ENCODE data around the gene METTL1. TPM values are rescaled to one million over a fixed set of nuclear protein-coding genes. Genes with fewer than 3 reads are reported as not detected.

The METTL1 gene
- total and polyA plus RNA-seq, 4 donors: 2.8 to 11.2 (median 7.1) TPM

- Histone ChIP-seq H3K4me1 (ENCODE audit: control insufficient read depth in 4 of 4, insufficient read depth in 4 of 4, low read length in 3 of 4) (peaks cover 6 to 30% (median 23%) of the 10 kb centered on the region in 4 donors), H3K36me3 (ENCODE audit: control insufficient read depth in 4 of 4, insufficient read depth in 3 of 4, low read depth in 1 of 4, low read length in 3 of 4) (peaks cover 4 to 22% (median 15%) of the 10 kb centered on the region in 4 donors), H3K27me3 (ENCODE audit: control insufficient read depth in 4 of 4, insufficient read depth in 4 of 4, low read length in 3 of 4) (no peaks in the 10 kb centered on the region), H3K4me3 (ENCODE audit: low read depth in 1 of 3, low read length in 3 of 3) (peak overlapping the region; percentile 85 to 87 (median 85)), H3K9me3 (ENCODE audit: control insufficient read depth in 4 of 4, low read length in 3 of 4) (no peaks in the 10 kb centered on the region), H3K9ac (ENCODE audit: low read depth in 1 of 2, low read length in 2 of 2) (peak overlapping the region in 1 of 2 donors; percentile 83), H3K27ac (ENCODE audit: low read depth in 1 of 2, low read length in 2 of 2) (peak overlapping the region; percentile 69 to 83)
- 22% methylated on average over 8 of the region's 8 CpGs for WGBS
- no peak for TF ChIP-seq HNF4A (conservative IDR thresholded peaks at IDR 0.05)
- no peak for TF ChIP-seq FOXA2 (IDR thresholded peaks at IDR 0.05)
- TF ChIP-seq GABPA (IDR thresholded peaks at IDR 0.05 in 1 of 2, conservative IDR thresholded peaks at IDR 0.05 in 1 of 2): no peak
- no peak for TF ChIP-seq HNF4G (IDR thresholded peaks at IDR 0.05)
- no peak for TF ChIP-seq RXRA (IDR thresholded peaks at IDR 0.05)
- no peak for TF ChIP-seq TAF1 (conservative IDR thresholded peaks at IDR 0.05)
- TF ChIP-seq ATF3 (IDR thresholded peaks at IDR 0.05): no peak
- no peak for TF ChIP-seq CTCF (IDR thresholded peaks at IDR 0.05; ENCODE audit: low read depth, low read length, missing input control)
- TF ChIP-seq JUND (IDR thresholded peaks at IDR 0.05): no peak
- no peak for TF ChIP-seq FOXA1 (IDR thresholded peaks at IDR 0.05)
- TF ChIP-seq SP1 (IDR thresholded peaks at IDR 0.05): no peak
- no peak for TF ChIP-seq NR2F2 (IDR thresholded peaks at IDR 0.05)
- no peak for TF ChIP-seq ZBTB33 (IDR thresholded peaks at IDR 0.05)
- no peak for DNase-seq (ENCODE audit: low spot score)
Measured at GRCh38 chr12:57751432-57751787, 20.5 kb downstream of the METTL1 start.

- no peak for DNase-seq (ENCODE audit: low spot score)
- 93% methylated on average over 15 of the region's 15 CpGs for WGBS
- H3K27me3 ChIP-seq (ENCODE audit: control insufficient read depth in 4 of 4, insufficient read depth in 4 of 4, low read length in 3 of 4): no peaks in the 10 kb centered on the region
Measured at GRCh38 chr12:57750561-57751431, 21.1 kb downstream of the METTL1 start.

More at GRCh38 chr12:57750561-57751431, 21.1 kb downstream of the METTL1 start:
- Histone ChIP-seq H3K9me3 (ENCODE audit: control insufficient read depth in 4 of 4, low read length in 3 of 4) (no peaks in the 10 kb centered on the region), H3K4me1 (ENCODE audit: control insufficient read depth in 4 of 4, insufficient read depth in 4 of 4, low read length in 3 of 4) (peaks cover 6 to 28% (median 19%) of the 10 kb centered on the region in 4 donors), H3K4me3 (ENCODE audit: low read depth in 1 of 3, low read length in 3 of 3) (peak overlapping the region in 2 of 3 donors; percentile 85), H3K9ac (ENCODE audit: low read depth in 1 of 2, low read length in 2 of 2) (peak overlapping the region in 1 of 2 donors; percentile 83), H3K27ac (ENCODE audit: low read depth in 1 of 2, low read length in 2 of 2) (peak overlapping the region in 1 of 2 donors; percentile 83), H3K36me3 (ENCODE audit: control insufficient read depth in 4 of 4, insufficient read depth in 3 of 4, low read depth in 1 of 4, low read length in 3 of 4) (peaks cover 4 to 22% (median 15%) of the 10 kb centered on the region in 4 donors)
- TF ChIP-seq HNF4G (IDR thresholded peaks at IDR 0.05): no peak
- no peak for TF ChIP-seq EGR1 (IDR thresholded peaks at IDR 0.05; ENCODE audit: low read depth in 2 of 2)
- no peak for TF ChIP-seq FOXA2 (IDR thresholded peaks at IDR 0.05)
- no peak for TF ChIP-seq HNF4A (conservative IDR thresholded peaks at IDR 0.05)
- TF ChIP-seq FOXA1 (IDR thresholded peaks at IDR 0.05): no peak
- TF ChIP-seq CTCF (IDR thresholded peaks at IDR 0.05; ENCODE audit: low read depth, low read length, missing input control): no peak
- TF ChIP-seq JUND (IDR thresholded peaks at IDR 0.05): no peak
- TF ChIP-seq TAF1 (conservative IDR thresholded peaks at IDR 0.05): no peak
- TF ChIP-seq SP1 (IDR thresholded peaks at IDR 0.05): no peak
- no peak for TF ChIP-seq ZBTB33 (IDR thresholded peaks at IDR 0.05)
- no peak for TF ChIP-seq YY1 (IDR thresholded peaks at IDR 0.05)
- no peak for TF ChIP-seq REST (IDR thresholded peaks at IDR 0.05)
- TF ChIP-seq GABPA (IDR thresholded peaks at IDR 0.05 in 1 of 2, conservative IDR thresholded peaks at IDR 0.05 in 1 of 2): no peak
